ENCODE measurements around the gene PRDM5. TPM values are rescaled to one million over a fixed set of nuclear protein-coding genes. Genes with fewer than 3 reads are reported as not detected.
A peak's percentile ranks its signal among the peaks of the same experiment; 100 is the strongest.

PRDM5 gene
- total RNA-seq, 1 donor from 2014 or later: 21.9 TPM

DNA sequence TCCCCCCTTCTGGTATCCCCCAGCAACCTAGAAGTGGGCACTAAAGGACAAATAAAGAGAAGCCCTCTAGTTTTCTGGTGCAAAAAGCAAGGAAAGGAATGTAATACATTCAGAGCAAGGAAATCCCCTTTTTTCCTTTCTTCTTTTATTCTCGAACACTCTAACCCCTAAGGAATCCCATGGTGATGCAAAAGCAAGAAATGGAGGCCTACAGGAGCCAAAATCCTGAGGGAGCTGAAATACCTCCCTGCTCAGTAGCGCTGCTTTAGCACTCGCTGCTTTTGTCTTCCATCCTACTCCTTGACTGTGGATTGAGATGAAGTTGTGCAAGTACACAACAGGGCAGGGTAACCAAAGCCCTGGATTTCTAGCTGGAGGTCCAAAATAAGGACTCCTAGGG, 251.0 kb downstream of the PRDM5 start:
- Mint-ChIP-seq H3K36me3 (ENCODE audit: low read depth) (peaks cover 28% of the 10 kb centered on the region), H3K9me3 (peaks cover 17% of the 10 kb centered on the region), H3K27me3 (ENCODE audit: low read depth) (no peaks in the 10 kb centered on the region), H3K4me1 (no peaks in the 10 kb centered on the region), H3K4me3 (no peak overlapping the region), H3K27ac (ENCODE audit: unreplicated experiment) (no peak overlapping the region)
- no peak for DNase-seq (ENCODE audit: low read depth, low spot score)
- TF ChIP-seq, protein P1, sequence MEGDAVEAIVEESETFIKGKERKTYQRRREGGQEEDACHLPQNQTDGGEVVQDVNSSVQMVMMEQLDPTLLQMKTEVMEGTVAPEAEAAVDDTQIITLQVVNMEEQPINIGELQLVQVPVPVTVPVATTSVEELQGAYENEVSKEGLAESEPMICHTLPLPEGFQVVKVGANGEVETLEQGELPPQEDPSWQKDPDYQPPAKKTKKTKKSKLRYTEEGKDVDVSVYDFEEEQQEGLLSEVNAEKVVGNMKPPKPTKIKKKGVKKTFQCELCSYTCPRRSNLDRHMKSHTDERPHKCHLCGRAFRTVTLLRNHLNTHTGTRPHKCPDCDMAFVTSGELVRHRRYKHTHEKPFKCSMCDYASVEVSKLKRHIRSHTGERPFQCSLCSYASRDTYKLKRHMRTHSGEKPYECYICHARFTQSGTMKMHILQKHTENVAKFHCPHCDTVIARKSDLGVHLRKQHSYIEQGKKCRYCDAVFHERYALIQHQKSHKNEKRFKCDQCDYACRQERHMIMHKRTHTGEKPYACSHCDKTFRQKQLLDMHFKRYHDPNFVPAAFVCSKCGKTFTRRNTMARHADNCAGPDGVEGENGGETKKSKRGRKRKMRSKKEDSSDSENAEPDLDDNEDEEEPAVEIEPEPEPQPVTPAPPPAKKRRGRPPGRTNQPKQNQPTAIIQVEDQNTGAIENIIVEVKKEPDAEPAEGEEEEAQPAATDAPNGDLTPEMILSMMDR (conservative IDR thresholded peaks at IDR 0.05): no peak

DNA sequence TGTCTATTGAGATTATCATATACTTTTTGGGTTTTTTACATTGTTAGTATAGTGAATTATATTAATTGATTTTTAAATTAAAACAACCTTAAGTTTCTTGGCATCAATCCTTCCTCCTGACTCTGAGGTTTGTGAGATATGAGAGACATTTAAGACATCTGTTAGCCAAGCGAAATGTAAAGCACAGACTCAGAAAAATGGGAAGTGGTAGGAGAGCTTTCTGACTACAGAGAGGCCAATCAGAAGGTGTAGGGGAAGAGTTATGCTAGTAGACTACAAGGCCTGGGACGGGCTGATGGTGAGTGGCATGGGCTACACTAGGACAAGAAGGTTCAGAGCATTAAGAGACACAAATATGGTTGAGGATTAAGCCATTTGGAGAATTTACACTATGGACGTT, 255.4 kb downstream of the PRDM5 start:
- DNase-seq (ENCODE audit: low read depth, low spot score): no peak
- Mint-ChIP-seq H3K36me3 (ENCODE audit: low read depth) (peaks cover 7% of the 10 kb centered on the region), H3K4me3 (no peak overlapping the region), H3K9me3 (peaks cover 5% of the 10 kb centered on the region), H3K4me1 (no peaks in the 10 kb centered on the region), H3K27ac (ENCODE audit: unreplicated experiment) (no peak overlapping the region), H3K27me3 (ENCODE audit: low read depth) (no peaks in the 10 kb centered on the region)
- TF ChIP-seq, protein P1 (conservative IDR thresholded peaks at IDR 0.05): no peak

DNA sequence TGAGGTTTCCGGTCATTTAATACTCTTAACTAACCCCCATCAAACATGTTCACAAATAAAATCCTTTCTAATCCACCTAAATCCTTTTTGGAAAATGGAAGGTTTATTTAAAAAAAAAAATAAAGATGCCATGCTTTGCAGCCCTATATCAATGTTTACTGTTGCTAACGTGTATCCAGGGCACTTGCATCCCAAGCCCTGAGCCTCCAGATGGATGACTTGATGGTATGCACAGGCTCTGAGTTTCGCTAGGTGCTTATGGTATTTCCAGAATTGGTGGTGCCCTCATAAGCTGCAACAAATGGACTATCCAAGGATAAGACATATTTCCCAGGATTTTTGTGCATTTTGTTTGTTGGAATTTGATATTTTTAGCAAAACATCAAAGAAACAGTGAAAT, 257.7 kb downstream of the PRDM5 start:
- no peak for DNase-seq (ENCODE audit: low read depth, low spot score)
- H3K4me1 Mint-ChIP-seq: peaks cover 2% of the 10 kb centered on the region
- no peaks in the 10 kb centered on the region for H3K9me3 Mint-ChIP-seq
- H3K27ac Mint-ChIP-seq (ENCODE audit: unreplicated experiment): no peak overlapping the region
- no peaks in the 10 kb centered on the region for H3K36me3 Mint-ChIP-seq (ENCODE audit: low read depth)
- H3K27me3 Mint-ChIP-seq (ENCODE audit: low read depth): no peaks in the 10 kb centered on the region
- no peak overlapping the region for H3K4me3 Mint-ChIP-seq
- TF ChIP-seq, protein P1 (conservative IDR thresholded peaks at IDR 0.05): no peak

DNA sequence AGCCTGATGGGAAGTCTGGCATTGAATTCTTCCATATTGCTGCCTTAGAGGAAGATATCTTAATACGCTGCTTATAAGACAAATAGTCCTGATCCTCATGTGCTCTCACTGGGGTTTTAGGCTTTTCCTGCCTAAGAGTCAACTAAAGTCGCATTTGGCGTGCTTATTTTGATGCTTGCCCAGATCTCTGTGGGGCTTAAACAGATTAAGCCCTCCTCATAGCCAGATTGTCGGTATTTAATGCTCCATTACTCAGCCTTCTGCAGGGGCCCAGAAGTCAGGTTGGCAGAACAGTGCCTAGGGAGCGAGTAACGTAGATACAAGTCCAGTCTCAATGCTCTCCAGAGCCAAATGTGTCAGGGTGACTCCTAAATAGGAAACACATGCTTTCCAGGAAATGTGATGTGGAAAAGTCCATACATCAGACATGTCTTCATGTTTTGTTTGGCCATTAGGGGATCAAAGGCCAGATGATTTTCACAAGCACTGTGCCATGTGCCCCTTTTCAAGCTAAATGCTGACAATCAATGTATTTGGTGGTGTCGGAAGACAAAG, 262.8 kb downstream of the PRDM5 start:
- Mint-ChIP-seq H3K4me3 (no peak overlapping the region), H3K9me3 (peaks cover 3% of the 10 kb centered on the region), H3K4me1 (peaks cover 6% of the 10 kb centered on the region), H3K27ac (ENCODE audit: unreplicated experiment) (peak overlapping the region; percentile 20), H3K36me3 (ENCODE audit: low read depth) (no peaks in the 10 kb centered on the region), H3K27me3 (ENCODE audit: low read depth) (no peaks in the 10 kb centered on the region)
- TF ChIP-seq, protein P1 (conservative IDR thresholded peaks at IDR 0.05): no peak
- DNase-seq (ENCODE audit: low read depth, low spot score): no peak

DNA sequence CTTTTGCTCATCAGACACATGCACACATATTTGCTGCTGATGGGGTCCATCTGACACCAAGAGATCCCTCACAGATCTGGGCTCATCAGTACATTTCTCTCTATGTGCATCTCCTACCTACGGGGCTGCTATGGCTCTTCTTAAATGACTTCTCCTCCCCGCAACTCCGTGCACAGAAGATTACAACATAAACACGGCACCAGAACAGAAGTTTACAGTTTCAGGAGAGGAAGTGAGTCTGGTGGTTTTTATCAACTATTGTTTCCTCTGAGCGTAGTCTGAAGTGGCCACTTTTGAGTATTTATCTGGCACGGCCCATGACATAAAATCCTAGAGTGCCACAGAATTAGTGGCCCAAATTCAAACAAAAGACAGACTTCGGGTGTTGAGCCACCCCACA, 263.8 kb downstream of the PRDM5 start:
- Mint-ChIP-seq H3K4me3 (no peak overlapping the region), H3K4me1 (peaks cover 6% of the 10 kb centered on the region), H3K27me3 (ENCODE audit: low read depth) (no peaks in the 10 kb centered on the region), H3K9me3 (peaks cover 3% of the 10 kb centered on the region), H3K27ac (ENCODE audit: unreplicated experiment) (no peak overlapping the region), H3K36me3 (ENCODE audit: low read depth) (no peaks in the 10 kb centered on the region)
- TF ChIP-seq, protein P1 (conservative IDR thresholded peaks at IDR 0.05): no peak
- DNase-seq (ENCODE audit: low read depth, low spot score): no peak

Data from neural crest cell (in vitro differentiated cells).